ENCODE measurements around the gene DTNA.
"Not testable (repeated sequence)": the region's sequence is repeated elsewhere in the genome, so short reads cannot be mapped to it uniquely, and the experiment has no call there.

The DTNA gene

GRCh38 chr18:34887881-34888580, 177.9 kb downstream of the DTNA start:
- no peak for DNase-seq (ENCODE audit: low read depth in 4 of 4, low spot score in 1 of 4)

- DNase-seq (ENCODE audit: low read depth in 4 of 4, low spot score in 1 of 4): no peak
Measured at GRCh38 chr18:34890486-34891085, 180.5 kb downstream of the DTNA start.

- DNase-seq (ENCODE audit: low read depth in 4 of 4, low spot score in 1 of 4): no peak
Measured at GRCh38 chr18:34892379-34892778, 182.3 kb downstream of the DTNA start.

- DNase-seq (ENCODE audit: low read depth in 4 of 4, low spot score in 1 of 4): no peak
Measured at GRCh38 chr18:34893239-34893638, 183.1 kb downstream of the DTNA start.

GRCh38 chr18:34901299-34901698, 191.2 kb downstream of the DTNA start:
- DNase-seq (ENCODE audit: low read depth in 4 of 4, low spot score in 1 of 4): no peak

GRCh38 chr18:34904994-34905393, 194.9 kb downstream of the DTNA start:
- DNase-seq (ENCODE audit: low read depth in 4 of 4, low spot score in 1 of 4): no peak

- not testable (repeated sequence) for DNase-seq (ENCODE audit: low read depth in 4 of 4, low spot score in 1 of 4)
Measured at GRCh38 chr18:34906985-34907384, 196.9 kb downstream of the DTNA start.

GRCh38 chr18:34909637-34910364, 199.7 kb downstream of the DTNA start:
- DNase-seq (ENCODE audit: low read depth in 4 of 4, low spot score in 1 of 4): no peak

GRCh38 chr18:34911081-34911480, 201.0 kb downstream of the DTNA start:
- no peak for DNase-seq (ENCODE audit: low read depth in 4 of 4, low spot score in 1 of 4)

- no peak for DNase-seq (ENCODE audit: low read depth in 4 of 4, low spot score in 1 of 4)
Measured at GRCh38 chr18:34911661-34912384, 201.7 kb downstream of the DTNA start.

- no peak for DNase-seq (ENCODE audit: low read depth in 4 of 4, low spot score in 1 of 4)
Measured at GRCh38 chr18:34913837-34914661, 204.0 kb downstream of the DTNA start.

- DNase-seq (ENCODE audit: low read depth in 4 of 4, low spot score in 1 of 4): no peak
Measured at GRCh38 chr18:34915046-34915445, 204.9 kb downstream of the DTNA start.

GRCh38 chr18:34916539-34916938, 206.4 kb downstream of the DTNA start:
- not testable (repeated sequence) for DNase-seq (ENCODE audit: low read depth in 4 of 4, low spot score in 1 of 4)

GRCh38 chr18:34918856-34919255, 208.8 kb downstream of the DTNA start:
- DNase-seq (ENCODE audit: low read depth in 4 of 4, low spot score in 1 of 4): no peak

- DNase-seq (ENCODE audit: low read depth in 4 of 4, low spot score in 1 of 4): no peak
Measured at GRCh38 chr18:34921226-34921625, 211.1 kb downstream of the DTNA start.

GRCh38 chr18:34921811-34922385, 211.8 kb downstream of the DTNA start:
- no peak for DNase-seq (ENCODE audit: low read depth in 4 of 4, low spot score in 1 of 4)

- DNase-seq (ENCODE audit: low read depth in 4 of 4, low spot score in 1 of 4): not testable (repeated sequence)
Measured at GRCh38 chr18:34922594-34922993, 212.5 kb downstream of the DTNA start.

- no peak for DNase-seq (ENCODE audit: low read depth in 4 of 4, low spot score in 1 of 4)
Measured at GRCh38 chr18:34923911-34924310, 213.8 kb downstream of the DTNA start.

- DNase-seq (ENCODE audit: low read depth in 4 of 4, low spot score in 1 of 4): no peak
Measured at GRCh38 chr18:34926683-34927082, 216.6 kb downstream of the DTNA start.

GRCh38 chr18:34928088-34928753, 218.1 kb downstream of the DTNA start:
- DNase-seq (ENCODE audit: low read depth in 4 of 4, low spot score in 1 of 4): no peak
